SH-SY5Y (cell line): Measurements from ENCODE around the gene ATP6V1C2.

Experiments used
- GATA2 ChIP-seq: IDR thresholded peaks from 2 replicates; pipeline ENCODE4 v1.6.1; 2011; ENCODE audit warnings: mild to moderate bottlenecking, low read depth, low read length
- GATA3 ChIP-seq: IDR thresholded peaks from 2 replicates; pipeline ENCODE4 v1.6.1; 2011; ENCODE audit warnings: low read depth, mild to moderate bottlenecking, low read length, moderate library complexity

DNA sequence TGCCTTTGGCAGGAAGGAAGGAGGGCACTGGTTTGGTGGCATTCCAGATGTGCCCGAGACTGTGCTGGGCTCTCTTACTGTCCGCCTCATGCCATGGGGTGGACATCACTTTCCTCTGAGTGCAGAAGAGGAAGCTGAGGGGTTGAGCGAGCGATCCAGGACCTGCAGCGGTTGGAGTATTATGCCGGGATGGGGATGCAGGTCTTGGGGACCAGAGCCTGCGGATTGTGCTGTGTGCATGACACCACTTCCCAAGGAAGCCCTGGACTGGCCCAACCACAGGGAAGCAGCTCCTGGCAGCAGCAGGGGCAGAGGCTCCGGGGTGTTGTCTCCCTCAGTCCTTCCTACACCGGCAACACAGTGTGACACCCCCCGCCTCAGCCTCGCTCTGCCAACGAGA, 44.5 kb downstream of the ATP6V1C2 start:
- no peak for TF ChIP-seq GATA2
- TF ChIP-seq GATA3 = no peak
